Activated CD8-positive, alpha-beta memory T cell treated with anti-CD3 and anti-CD28 coated beads, Interleukin-2, amount 50 U/mL, for 24 hours (primary cell): Measurements from ENCODE around the gene DNAH11.

Source experiments
- DNase-seq: peaks from one replicate; pipeline ENCODE4 v3.0.0-alpha.2; 2020; ENCODE audit errors: extremely low read depth

DNAH11 gene

DNA sequence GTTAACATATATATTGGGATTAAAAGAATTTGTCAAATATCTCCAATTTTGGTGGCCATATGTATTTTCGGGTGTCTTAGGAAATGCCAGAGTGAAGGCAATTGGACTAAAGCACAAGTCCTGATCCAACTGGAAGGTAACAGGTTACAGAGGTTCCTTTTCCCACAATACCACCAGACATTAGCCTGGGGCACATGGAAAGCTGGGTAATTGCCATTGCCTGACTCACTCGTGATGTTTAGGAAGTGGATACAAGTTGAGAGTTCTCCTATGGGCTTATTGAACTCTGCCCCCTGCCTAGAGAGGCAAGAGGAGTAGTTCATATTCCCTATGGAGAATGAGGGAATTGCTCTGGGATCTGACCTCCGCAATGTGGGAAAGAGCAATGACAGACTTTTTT lies 5.7 kb downstream of the DNAH11 start:
- no peak for DNase-seq

DNA sequence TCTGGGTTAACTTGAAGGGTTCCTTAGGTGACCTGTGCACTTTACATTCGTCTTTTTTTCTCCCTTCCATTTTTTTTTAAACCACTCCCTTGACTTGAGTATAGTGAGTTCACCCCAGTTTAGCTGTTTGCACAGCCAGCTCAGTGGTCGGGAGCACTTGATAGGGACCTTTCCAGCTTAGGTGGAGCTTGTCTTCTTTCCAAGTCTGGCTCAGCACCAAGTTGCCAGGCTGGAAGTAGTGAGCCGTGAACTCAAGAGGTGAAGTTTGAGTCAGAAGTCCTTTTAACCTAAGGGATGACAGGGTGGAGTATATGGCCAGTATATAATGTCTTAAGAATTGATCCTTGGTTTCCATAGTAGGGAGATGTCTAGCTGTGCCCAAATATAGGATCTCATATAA lies 7.2 kb downstream of the DNAH11 start:
- DNase-seq = no peak

DNA sequence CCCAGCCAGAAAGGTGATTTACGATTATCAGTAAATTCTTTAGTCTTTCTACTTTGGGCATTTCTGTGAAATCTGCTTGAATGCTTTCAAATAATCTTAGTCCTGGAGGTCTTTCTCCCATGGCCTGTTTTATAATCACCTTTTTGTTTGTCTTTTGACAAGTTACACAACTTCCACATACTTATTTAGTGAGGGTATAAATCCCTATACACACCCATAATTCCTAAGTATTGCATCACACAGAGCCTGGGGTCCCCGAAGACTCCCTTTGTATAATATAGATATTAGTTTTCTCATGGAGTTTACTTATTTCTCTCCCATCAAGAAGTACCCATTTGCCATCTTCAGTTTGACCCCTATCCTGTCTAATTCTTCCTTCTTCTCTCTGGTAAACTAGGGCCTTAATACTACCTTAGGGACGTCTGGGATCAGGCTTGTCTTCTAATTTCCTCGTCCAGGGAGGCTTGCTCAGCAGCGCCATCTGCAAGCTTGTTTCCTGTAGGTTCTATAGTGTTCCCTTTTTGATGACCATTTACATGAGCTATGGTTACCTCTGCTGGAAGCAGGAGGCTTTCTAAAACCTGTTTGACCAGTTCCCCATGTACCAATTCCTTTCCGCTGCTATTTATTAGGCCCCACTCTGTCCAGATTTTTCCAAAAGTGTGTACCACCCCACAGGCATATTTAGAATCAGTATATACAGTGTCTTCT lies 8.1 kb downstream of the DNAH11 start:
- DNase-seq = no peak

DNA sequence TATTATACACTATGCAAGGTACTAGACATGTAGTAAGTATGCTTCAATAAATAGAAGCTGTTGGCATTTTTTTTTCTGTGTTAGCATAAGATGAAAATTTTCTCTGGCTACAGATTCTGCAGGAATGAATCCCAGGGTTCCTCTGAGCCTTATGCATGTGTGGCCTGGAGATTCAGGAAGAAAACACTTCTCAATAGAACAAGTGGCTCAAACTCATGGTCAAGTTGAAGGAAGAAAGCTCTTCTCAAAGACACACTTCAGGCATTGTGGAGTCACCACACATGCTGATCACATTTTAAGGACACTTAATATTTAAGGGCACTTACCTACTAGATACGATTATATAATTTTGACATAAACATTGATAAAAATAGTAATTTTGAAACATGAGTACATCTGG lies 19.5 kb downstream of the DNAH11 start:
- no peak for DNase-seq

- no peak for DNase-seq
Observed at GRCh38 chr7:21565614-21566013, 22.8 kb downstream of the DNAH11 start.

DNA sequence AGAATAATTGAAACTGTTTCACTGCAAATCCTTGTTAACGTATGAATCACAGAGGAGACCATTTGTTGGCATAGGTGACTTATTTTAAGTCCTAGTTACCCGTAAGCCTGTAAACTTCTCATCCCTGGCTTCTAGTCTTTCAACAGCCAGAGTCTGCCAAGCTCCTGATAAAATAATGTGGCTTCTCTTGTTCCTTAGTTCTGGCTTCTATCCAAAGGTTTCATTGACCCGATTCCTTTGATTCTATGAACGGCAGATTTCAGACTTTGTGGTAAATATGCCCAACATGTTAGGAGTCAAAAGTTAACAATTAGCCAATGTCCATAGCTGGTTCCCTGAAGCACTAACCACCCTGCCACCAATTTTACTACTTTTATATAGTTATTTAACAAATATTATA lies 23.3 kb downstream of the DNAH11 start:
- DNase-seq = no peak

DNA sequence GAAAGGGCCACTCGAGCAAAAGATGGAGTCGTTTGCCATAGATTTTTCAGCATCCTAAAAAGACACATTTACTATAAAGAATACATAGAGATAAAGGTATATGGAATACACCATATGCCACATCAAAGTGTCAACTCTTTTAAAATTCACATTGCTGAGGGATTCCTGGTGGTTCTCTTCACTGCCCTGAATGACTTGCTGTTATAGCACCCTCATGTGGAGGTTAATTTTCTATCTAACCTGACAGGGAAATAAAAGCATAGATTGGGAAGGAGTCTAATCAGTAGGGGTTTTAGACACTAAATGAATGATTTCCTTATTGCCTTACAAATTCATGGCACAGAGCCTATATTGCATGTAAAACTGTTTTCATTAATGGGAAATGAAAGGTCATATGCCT lies 25.9 kb downstream of the DNAH11 start:
- no peak for DNase-seq

- DNase-seq = no peak
Observed at GRCh38 chr7:21572331-21573313, 29.8 kb downstream of the DNAH11 start.

DNA sequence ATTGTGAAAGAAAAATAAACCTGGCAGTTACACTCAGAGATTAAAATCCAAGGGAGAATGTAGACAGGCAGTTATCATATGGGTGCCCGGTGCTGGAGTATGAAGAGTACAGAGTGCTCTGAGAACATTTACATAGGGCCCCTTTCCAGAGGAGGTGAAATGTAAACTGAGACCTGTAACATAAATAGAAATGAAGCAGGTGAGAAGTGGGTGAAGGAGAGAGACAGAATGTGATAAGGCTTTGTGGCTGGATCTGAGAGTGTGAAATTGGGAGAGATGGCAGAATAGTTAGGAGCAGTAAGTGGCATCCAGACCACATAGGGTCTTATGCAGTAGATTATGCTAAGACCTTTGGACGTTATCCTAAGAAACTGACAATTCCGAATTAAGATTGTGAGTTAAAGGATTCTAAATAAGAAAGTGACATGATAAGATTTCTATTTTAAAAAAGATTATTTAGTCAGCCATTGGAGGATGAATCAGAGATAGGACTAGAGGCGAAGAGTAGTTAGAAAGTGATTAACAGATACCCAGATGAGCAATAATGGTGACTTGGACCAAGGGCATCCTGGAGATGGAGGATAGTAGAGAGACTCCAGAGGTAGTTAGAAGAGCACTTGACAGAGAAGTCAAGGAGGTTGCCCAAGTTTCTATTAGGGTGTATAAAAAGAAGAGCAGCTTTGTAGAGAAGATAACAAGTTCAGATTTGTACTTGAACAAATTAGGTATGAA lies 36.7 kb downstream of the DNAH11 start:
- no peak for DNase-seq

- no peak for DNase-seq
Observed at GRCh38 chr7:21580073-21580521, 37.3 kb downstream of the DNAH11 start.

GRCh38 chr7:21585070-21585724 lies 42.4 kb downstream of the DNAH11 start:
- no peak for DNase-seq

DNA sequence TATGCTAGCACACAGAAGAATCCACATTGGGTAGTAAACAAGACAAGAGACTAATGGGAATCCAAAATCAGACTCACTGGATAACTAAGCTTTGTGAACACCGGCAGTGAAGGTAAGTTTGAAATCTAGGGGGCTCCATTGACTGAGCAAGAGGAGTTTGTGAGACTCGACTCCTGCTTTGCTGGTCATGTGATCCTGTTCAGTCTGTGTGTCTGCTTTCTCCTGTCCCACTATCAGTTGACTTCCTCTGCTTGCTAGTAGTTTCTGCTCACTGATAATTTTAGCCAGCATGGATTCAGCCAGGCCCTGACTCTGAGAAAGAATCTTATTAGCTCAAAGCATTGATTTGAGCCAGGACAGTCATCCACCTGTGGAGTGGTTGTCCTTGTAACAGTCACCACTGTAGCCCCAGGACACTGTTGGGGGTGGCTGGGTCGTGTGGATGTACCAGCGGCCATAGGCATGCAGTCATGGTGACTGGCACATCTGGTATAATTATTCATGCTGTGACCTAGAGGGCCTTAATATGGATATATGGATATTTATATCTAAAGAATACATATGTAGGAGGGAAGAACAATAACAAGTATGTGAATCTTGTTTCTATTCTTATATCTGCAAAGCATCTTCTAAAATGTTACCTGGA lies 44.4 kb downstream of the DNAH11 start:
- DNase-seq = no peak

DNA sequence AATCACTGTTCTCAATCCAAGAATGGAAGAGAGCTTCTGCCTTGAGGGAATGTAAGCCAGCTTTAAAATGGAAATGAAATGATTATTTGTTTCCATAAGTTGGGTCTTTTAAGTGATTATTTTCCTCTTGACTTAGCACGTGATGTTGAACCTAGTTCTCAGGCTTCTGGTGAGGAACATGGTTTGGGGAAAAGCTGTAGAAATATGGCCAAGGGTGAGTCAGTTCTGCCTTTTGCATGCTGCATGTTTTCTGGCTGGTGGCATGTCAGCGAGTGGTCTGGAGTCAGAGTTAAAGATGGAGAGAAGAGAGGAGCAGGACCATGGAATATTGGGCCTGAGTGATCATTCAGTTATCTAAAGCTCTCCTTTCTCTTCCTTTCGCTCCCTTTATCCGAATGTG lies 54.0 kb downstream of the DNAH11 start:
- no peak for DNase-seq

DNA sequence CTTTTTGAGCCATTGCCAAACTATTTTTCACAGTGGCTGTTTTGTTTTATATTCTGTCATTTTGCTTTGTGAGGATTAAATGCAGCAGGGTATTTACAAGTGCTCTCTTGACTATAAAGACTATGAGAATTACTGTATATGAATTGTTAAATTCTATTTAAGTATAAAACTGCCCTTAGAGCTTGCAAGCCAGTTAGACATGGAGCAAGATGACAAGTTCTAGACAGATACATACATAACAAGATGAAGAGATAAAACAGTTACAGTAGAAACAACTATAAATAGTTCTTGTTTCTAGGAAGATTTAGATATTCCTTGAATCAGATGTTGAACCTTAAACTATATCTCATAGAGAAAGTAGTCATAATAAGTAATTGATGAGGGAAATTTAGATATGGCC lies 60.6 kb downstream of the DNAH11 start:
- DNase-seq = no peak

- no peak for DNase-seq
Observed at GRCh38 chr7:21603972-21604749, 61.3 kb downstream of the DNAH11 start.

DNA sequence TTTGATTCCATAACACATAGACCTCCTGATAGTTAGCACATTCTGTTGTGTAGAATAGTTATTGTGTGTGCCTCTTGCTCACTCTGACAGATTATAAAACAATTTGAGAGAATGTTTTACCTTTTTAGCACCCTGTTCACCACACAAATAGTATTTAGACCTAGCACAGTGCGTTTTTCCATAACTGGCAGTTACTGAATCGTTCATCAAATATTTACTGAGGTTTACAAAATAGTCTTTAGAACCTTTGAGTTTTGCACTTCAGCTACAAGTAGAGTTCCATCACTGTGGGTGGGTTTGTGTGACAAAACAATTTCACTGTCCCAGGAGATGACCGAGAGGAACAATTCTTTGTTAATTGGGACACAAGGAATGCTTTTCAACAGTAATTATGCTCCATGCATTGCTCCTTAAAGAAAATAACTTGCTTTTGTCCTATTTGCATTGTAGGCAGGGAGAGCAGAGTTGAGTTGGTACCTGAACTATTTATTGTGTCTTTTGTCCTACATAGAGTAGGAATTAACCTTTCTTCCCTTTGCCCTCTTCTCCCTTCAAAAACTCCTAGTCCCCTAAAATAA lies 62.3 kb downstream of the DNAH11 start:
- DNase-seq = no peak

- DNase-seq = no peak
Observed at GRCh38 chr7:21608465-21608864, 65.6 kb downstream of the DNAH11 start.

DNA sequence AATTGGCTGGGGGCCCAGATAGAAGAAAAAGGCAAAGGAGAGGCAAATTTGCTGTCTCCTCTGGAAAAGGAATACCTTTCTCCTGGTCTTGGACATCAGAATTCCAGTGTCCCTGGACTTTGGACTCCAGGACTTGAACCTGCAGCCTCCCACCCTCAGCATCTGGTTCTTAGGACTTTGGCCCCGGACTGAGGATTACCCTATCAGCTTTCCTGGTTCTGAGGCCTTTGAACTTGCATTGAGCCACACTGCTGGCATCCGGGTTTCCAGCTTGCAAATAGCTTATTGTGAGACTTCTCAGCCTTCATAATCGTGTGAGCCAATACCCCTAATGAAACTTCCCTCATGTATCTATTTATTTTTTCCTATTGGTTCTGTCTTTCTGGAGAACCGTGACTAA lies 68.3 kb downstream of the DNAH11 start:
- DNase-seq = no peak

- DNase-seq = no peak
Observed at GRCh38 chr7:21616091-21616490, 73.3 kb downstream of the DNAH11 start.

- no peak for DNase-seq
Observed at GRCh38 chr7:21616796-21617436, 74.1 kb downstream of the DNAH11 start.
